H9 (cell line): ENCODE results near the gene PRSS2. TPM values are rescaled to one million over a fixed set of nuclear protein-coding genes. Genes with fewer than 3 reads are reported as not detected.

ENCODE experiments used
- DNase-seq: peaks from one replicate; pipeline ENCODE4 v3.0.0-alpha.2; 2017
- H2AFZ ChIP-seq: one replicate; pipeline ENCODE4 v1.6.1; 2013; ENCODE audit warnings: mild to moderate bottlenecking, low read length, control low read depth, moderate library complexity
- H2AK5ac ChIP-seq: 2 replicates; pipeline ENCODE4 v1.6.1; 2013; ENCODE audit warnings: low read length, control low read depth, mixed read lengths; ENCODE audit not compliant: insufficient read length
- H2BK120ac ChIP-seq: one replicate; pipeline ENCODE4 v1.6.1; 2013; ENCODE audit warnings: low read depth, mild to moderate bottlenecking, low read length, control low read depth, inconsistent platforms; ENCODE audit not compliant: poor library complexity, severe bottlenecking
- H2BK12ac ChIP-seq: 2 replicates; pipeline ENCODE4 v1.6.1; 2013; ENCODE audit warnings: low read length, control low read depth, mixed read lengths, low read depth; ENCODE audit not compliant: insufficient read length
- H2BK15ac ChIP-seq: 2 replicates; pipeline ENCODE4 v1.6.1; 2013; ENCODE audit warnings: low read depth, low read length, control low read depth
- H2BK20ac ChIP-seq: one replicate; pipeline ENCODE4 v1.6.1; 2013; ENCODE audit warnings: low read depth, mild to moderate bottlenecking, low read length, control low read depth, inconsistent platforms; ENCODE audit not compliant: poor library complexity, severe bottlenecking
- H2BK5ac ChIP-seq: 2 replicates; pipeline ENCODE4 v1.6.1; 2013; ENCODE audit warnings: low read length, control low read depth, mixed read lengths; ENCODE audit not compliant: insufficient read length
- H3K14ac ChIP-seq: 2 replicates; pipeline ENCODE4 v1.6.1; 2013; ENCODE audit warnings: low read length, control low read depth; ENCODE audit not compliant: insufficient read depth
- H3K18ac ChIP-seq: 2 replicates; pipeline ENCODE4 v1.6.1; 2013; ENCODE audit warnings: low read depth, mild to moderate bottlenecking, mixed read lengths, low read length, control low read depth; ENCODE audit not compliant: insufficient read length
- H3K23ac ChIP-seq: 2 replicates; pipeline ENCODE4 v1.6.1; 2013; ENCODE audit warnings: low read length, control low read depth, mixed read lengths, low read depth; ENCODE audit not compliant: insufficient read length
- H3K23me2 ChIP-seq: 2 replicates; pipeline ENCODE4 v1.6.1; 2013; ENCODE audit warnings: low read depth, mild to moderate bottlenecking, mixed read lengths, low read length, control low read depth; ENCODE audit not compliant: insufficient read length, poor library complexity, severe bottlenecking
- H3K27ac ChIP-seq: 2 replicates; pipeline ENCODE4 v1.5.1; 2013; ENCODE audit warnings: low read length, control low read depth, mixed read lengths, low read depth; ENCODE audit not compliant: insufficient read length
- H3K27me3 ChIP-seq: 2 replicates; pipeline ENCODE4 v1.6.1; 2013; ENCODE audit warnings: low read length, control low read depth, inconsistent platforms; ENCODE audit not compliant: insufficient read depth
- H3K4ac ChIP-seq: 2 replicates; pipeline ENCODE4 v1.6.1; 2013; ENCODE audit warnings: low read depth, mild to moderate bottlenecking, control low read depth, inconsistent platforms, low read length, moderate library complexity
- H3K4me1 ChIP-seq: 2 replicates; pipeline ENCODE4 v1.6.1; 2013; ENCODE audit warnings: low read length, control low read depth, inconsistent platforms; ENCODE audit not compliant: insufficient read depth
- H3K4me2 ChIP-seq: 2 replicates; pipeline ENCODE4 v1.6.1; 2013; ENCODE audit warnings: low read length, control low read depth, mixed read lengths; ENCODE audit not compliant: insufficient read length, insufficient read depth
- H3K56ac ChIP-seq: 2 replicates; pipeline ENCODE4 v1.6.1; 2013; ENCODE audit warnings: low read depth, mild to moderate bottlenecking, mixed read lengths, low read length, control low read depth; ENCODE audit not compliant: insufficient read length
- H3K79me1 ChIP-seq: 2 replicates; pipeline ENCODE4 v1.6.1; 2013; ENCODE audit warnings: low read depth, mild to moderate bottlenecking, moderate library complexity, low read length, control low read depth, inconsistent platforms; ENCODE audit not compliant: insufficient read depth, poor library complexity, severe bottlenecking
- H3K79me2 ChIP-seq: 2 replicates; pipeline ENCODE4 v1.6.1; 2013; ENCODE audit warnings: low read length, control low read depth, inconsistent platforms; ENCODE audit not compliant: insufficient read depth
- H3K9ac ChIP-seq: 2 replicates; pipeline ENCODE4 v1.6.1; 2013; ENCODE audit warnings: low read length, control low read depth, mixed read lengths; ENCODE audit not compliant: insufficient read length; ENCODE audit errors: extremely low read depth
- H3K9me3 ChIP-seq: one replicate; pipeline ENCODE4 v1.6.1; 2013; ENCODE audit warnings: low read depth, low read length, inconsistent platforms; ENCODE audit not compliant: control insufficient read depth
- H3T11ph ChIP-seq: one replicate; pipeline ENCODE4 v1.6.1; 2013; ENCODE audit warnings: mild to moderate bottlenecking, low read length, control low read depth, inconsistent platforms
- H4K20me1 ChIP-seq: one replicate; pipeline ENCODE4 v1.6.1; 2013; ENCODE audit not compliant: control insufficient read depth, insufficient read length, insufficient read depth
- H4K5ac ChIP-seq: 2 replicates; pipeline ENCODE4 v1.6.1; 2013; ENCODE audit warnings: low read depth, mild to moderate bottlenecking, mixed read lengths, low read length, control low read depth; ENCODE audit not compliant: insufficient read length
- H4K8ac ChIP-seq: replicated peaks from 2 replicates; pipeline ENCODE4 v1.6.1; 2013; ENCODE audit warnings: low read length, control low read depth, mixed read lengths, low read depth; ENCODE audit not compliant: insufficient read length
- H4K91ac ChIP-seq: 2 replicates; pipeline ENCODE4 v1.6.1; 2013; ENCODE audit warnings: low read depth, mild to moderate bottlenecking, moderate library complexity, mixed read lengths, low read length, control low read depth; ENCODE audit not compliant: insufficient read length
- H3K27ac Mint-ChIP-seq, 3 experiments: 2 replicates in 2 of 3; 3 replicates in 1 of 3; pipeline ENCODE4 v1.8.0; 2020 to 2021; ENCODE audit warnings: mixed read lengths in 3 of 3, mild to moderate bottlenecking in 1 of 3, moderate library complexity in 1 of 3
- H3K27me3 Mint-ChIP-seq: 2 replicates; pipeline ENCODE4 v1.8.0; 2021; ENCODE audit warnings: low read depth, mild to moderate bottlenecking, moderate library complexity, mixed read lengths
- H3K36me3 Mint-ChIP-seq, 3 experiments: 2 replicates in 2 of 3; 3 replicates in 1 of 3; pipeline ENCODE4 v1.8.0; 2020 to 2021; ENCODE audit warnings: low read depth in 3 of 3, mixed read lengths in 3 of 3; ENCODE audit not compliant: insufficient read depth in 1 of 3
- H3K4me1 Mint-ChIP-seq, 2 experiments: 2 replicates each; pipeline ENCODE4 v1.8.0; 2020; ENCODE audit warnings: mixed read lengths in 2 of 2
- H3K4me3 Mint-ChIP-seq, 2 experiments: 2 replicates in 1 of 2; 3 replicates in 1 of 2; pipeline ENCODE4 v1.8.0; 2020 to 2021; ENCODE audit warnings: mild to moderate bottlenecking in 2 of 2, mixed read lengths in 2 of 2, moderate library complexity in 1 of 2
- H3K9me3 Mint-ChIP-seq, 2 experiments: 2 replicates in 1 of 2; 3 replicates in 1 of 2; pipeline ENCODE4 v1.8.0; 2020; ENCODE audit warnings: mild to moderate bottlenecking in 2 of 2, mixed read lengths in 2 of 2, moderate library complexity in 1 of 2
- WGBS: extraction: QIAGEN DNeasy Blood & Tissue Kit; methylation state at CpG from one replicate; pipeline ENCODE4 v1.1.7; 2013; ENCODE audit warnings: missing lambda C conversion rate, low lambda C conversion rate, mixed read lengths; ENCODE audit not compliant: insufficient read length; ENCODE audit errors: extremely low coverage; 5-methylcytosine and 5-hydroxymethylcytosine counted together
- total RNA-seq: library from RNA; stranded (reverse); gene quantifications from 2 replicates; pipeline ENCODE4 v1.2.1, GENCODE V29; 2021
- TF ChIP-seq, protein P1 (sequence below): fragments of 200-600 bp; sonication (generic); conservative IDR thresholded peaks from 3 replicates; pipeline ENCODE4 v1.8.0; 2021; ENCODE audit warnings: antibody characterized with exemption, mild to moderate bottlenecking

The PRSS2 gene
- total RNA-seq, 1 experiment from 2014 or later = not detected

DNA sequence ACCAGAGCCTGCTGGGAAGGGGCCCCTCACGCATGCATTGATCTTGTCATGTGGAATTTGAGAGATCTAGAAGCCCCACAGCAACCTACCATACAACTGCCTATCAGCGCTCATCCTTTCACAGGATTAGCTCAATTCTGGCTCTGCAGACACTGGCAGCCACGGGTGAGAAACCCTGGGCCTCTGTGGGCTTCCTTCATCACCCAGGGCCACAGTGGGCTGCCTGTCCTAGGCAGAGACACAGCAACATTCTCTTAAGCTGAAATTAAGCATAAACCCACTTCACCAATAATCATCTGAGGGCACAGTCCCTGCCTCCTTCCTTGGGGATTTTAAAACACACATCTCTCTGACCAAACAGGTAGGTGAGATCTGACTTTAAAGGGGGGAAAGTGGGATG, 3.3 kb upstream of the PRSS2 start:
- H3K79me1 ChIP-seq = no peaks in the 10 kb centered on the region
- no peak overlapping the region for H3K23ac ChIP-seq
- H4K20me1 ChIP-seq = no peaks in the 10 kb centered on the region
- no peak overlapping the region for H3K18ac ChIP-seq
- H3K4me1 ChIP-seq = no peaks in the 10 kb centered on the region
- no peak for DNase-seq
- H2BK20ac ChIP-seq = no peak overlapping the region
- H3K14ac ChIP-seq = no peak overlapping the region
- no peaks in the 10 kb centered on the region for H3K23me2 ChIP-seq
- TF ChIP-seq, protein P1, sequence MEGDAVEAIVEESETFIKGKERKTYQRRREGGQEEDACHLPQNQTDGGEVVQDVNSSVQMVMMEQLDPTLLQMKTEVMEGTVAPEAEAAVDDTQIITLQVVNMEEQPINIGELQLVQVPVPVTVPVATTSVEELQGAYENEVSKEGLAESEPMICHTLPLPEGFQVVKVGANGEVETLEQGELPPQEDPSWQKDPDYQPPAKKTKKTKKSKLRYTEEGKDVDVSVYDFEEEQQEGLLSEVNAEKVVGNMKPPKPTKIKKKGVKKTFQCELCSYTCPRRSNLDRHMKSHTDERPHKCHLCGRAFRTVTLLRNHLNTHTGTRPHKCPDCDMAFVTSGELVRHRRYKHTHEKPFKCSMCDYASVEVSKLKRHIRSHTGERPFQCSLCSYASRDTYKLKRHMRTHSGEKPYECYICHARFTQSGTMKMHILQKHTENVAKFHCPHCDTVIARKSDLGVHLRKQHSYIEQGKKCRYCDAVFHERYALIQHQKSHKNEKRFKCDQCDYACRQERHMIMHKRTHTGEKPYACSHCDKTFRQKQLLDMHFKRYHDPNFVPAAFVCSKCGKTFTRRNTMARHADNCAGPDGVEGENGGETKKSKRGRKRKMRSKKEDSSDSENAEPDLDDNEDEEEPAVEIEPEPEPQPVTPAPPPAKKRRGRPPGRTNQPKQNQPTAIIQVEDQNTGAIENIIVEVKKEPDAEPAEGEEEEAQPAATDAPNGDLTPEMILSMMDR = no peak
- H3K27me3 Mint-ChIP-seq = peaks cover 8% of the 10 kb centered on the region
- H3K27ac ChIP-seq = no peak overlapping the region
- H2AFZ ChIP-seq = no peak overlapping the region
- no peak overlapping the region for H2BK15ac ChIP-seq
- H3T11ph ChIP-seq = no peak overlapping the region
- no peak overlapping the region for H4K5ac ChIP-seq
- H3K4me2 ChIP-seq = no peak overlapping the region
- H3K9me3 ChIP-seq = no peaks in the 10 kb centered on the region
- H3K9me3 Mint-ChIP-seq = no peaks in the 10 kb centered on the region
- no peak overlapping the region for H4K91ac ChIP-seq
- H2AK5ac ChIP-seq = no peak overlapping the region
- no peak overlapping the region for H2BK5ac ChIP-seq
- H3K79me2 ChIP-seq = no peaks in the 10 kb centered on the region
- no peak overlapping the region for H2BK12ac ChIP-seq
- H3K56ac ChIP-seq = no peak overlapping the region
- no peak overlapping the region for H2BK120ac ChIP-seq
- no peak overlapping the region for H4K8ac ChIP-seq
- H3K9ac ChIP-seq = no peak overlapping the region
- H3K4me1 Mint-ChIP-seq = peaks cover 3 to 5% of the 10 kb centered on the region in 2 experiments; a peak in 3 of 4 replicates
- H3K36me3 Mint-ChIP-seq = no peaks in the 10 kb centered on the region
- no peaks in the 10 kb centered on the region for H3K27me3 ChIP-seq
- H3K27ac Mint-ChIP-seq = no peak overlapping the region
- no peak overlapping the region for H3K4me3 Mint-ChIP-seq
- no CpG with 5 or more reads among the region's 3 CpGs for WGBS
- no peak overlapping the region for H3K4ac ChIP-seq
